ENCODE data around the gene ZNF326.

ZNF326 gene

GRCh38 chr1:89989099-89989498, 5.8 kb upstream of the ZNF326 start:
- Histone ChIP-seq H3K23ac (ENCODE audit: low read length in 2 of 2) (no peak overlapping the region), H3K79me1 (replicated peaks; ENCODE audit: low read length, poor library complexity, severe bottlenecking) (no peaks in the 10 kb centered on the region), H3K4ac (ENCODE audit: low read depth in 1 of 2, low read length in 2 of 2) (no peak overlapping the region), H2BK120ac (ENCODE audit: low read depth, low read length) (no peak overlapping the region), H2BK12ac (ENCODE audit: low read length in 2 of 2) (no peak overlapping the region), H3K9ac (ENCODE audit: low read length) (no peak overlapping the region), H3K14ac (ENCODE audit: low read length in 2 of 2) (no peak overlapping the region), H3K9me3 (ENCODE audit: control insufficient read depth, low read length) (no peaks in the 10 kb centered on the region), H3K4me1 (ENCODE audit: control insufficient read depth, insufficient read depth, low read depth, low read length) (peaks cover under 1% of the 10 kb centered on the region), H3K4me2 (ENCODE audit: low read length, poor library complexity, severe bottlenecking) (no peak overlapping the region), H3K18ac (ENCODE audit: low read depth in 1 of 2, low read length in 2 of 2) (no peak overlapping the region), H2BK5ac (ENCODE audit: low read depth, low read length, poor library complexity, severe bottlenecking) (no peak overlapping the region), H3K36me3 (ENCODE audit: control insufficient read depth in 1 of 2, insufficient read depth in 2 of 2, low read depth in 1 of 2, low read length in 2 of 2) (no peaks in the 10 kb centered on the region), H3K4me3 (ENCODE audit: insufficient read depth in 1 of 2, low read depth in 1 of 2, low read length in 2 of 2) (no peak overlapping the region), H3K27ac (ENCODE audit: low read length, poor library complexity, severe bottlenecking) (no peak overlapping the region), H2AK5ac (ENCODE audit: low read length, severe bottlenecking) (no peak overlapping the region), H3K27me3 (ENCODE audit: control insufficient read depth in 1 of 2, insufficient read depth in 1 of 2, low read length in 2 of 2) (no peaks in the 10 kb centered on the region), H4K91ac (ENCODE audit: low read length) (no peak overlapping the region), H2BK15ac (ENCODE audit: low read depth, poor library complexity, severe bottlenecking) (no peak overlapping the region), H4K8ac (ENCODE audit: low read length) (no peak overlapping the region), H2AFZ (ENCODE audit: low read depth, low read length) (no peak overlapping the region)
- 95% methylated on average over 23 of the region's 23 CpGs for WGBS
- DNase-seq, result no peak

GRCh38 chr1:89989799-89990198, 5.1 kb upstream of the ZNF326 start:
- Histone ChIP-seq H3K18ac (ENCODE audit: low read depth in 1 of 2, low read length in 2 of 2) (no peak overlapping the region), H3K4me2 (ENCODE audit: low read length, poor library complexity, severe bottlenecking) (no peak overlapping the region), H2BK12ac (ENCODE audit: low read length in 2 of 2) (no peak overlapping the region), H3K79me1 (replicated peaks; ENCODE audit: low read length, poor library complexity, severe bottlenecking) (no peaks in the 10 kb centered on the region), H3K9me3 (ENCODE audit: control insufficient read depth, low read length) (no peaks in the 10 kb centered on the region), H3K36me3 (ENCODE audit: control insufficient read depth in 1 of 2, insufficient read depth in 2 of 2, low read depth in 1 of 2, low read length in 2 of 2) (no peaks in the 10 kb centered on the region), H3K4me3 (ENCODE audit: insufficient read depth in 1 of 2, low read depth in 1 of 2, low read length in 2 of 2) (no peak overlapping the region), H3K23ac (ENCODE audit: low read length in 2 of 2) (no peak overlapping the region), H2BK5ac (ENCODE audit: low read depth, low read length, poor library complexity, severe bottlenecking) (no peak overlapping the region), H3K4me1 (ENCODE audit: control insufficient read depth, insufficient read depth, low read depth, low read length) (peaks cover 2% of the 10 kb centered on the region), H3K27me3 (ENCODE audit: control insufficient read depth in 1 of 2, insufficient read depth in 1 of 2, low read length in 2 of 2) (no peaks in the 10 kb centered on the region), H3K14ac (ENCODE audit: low read length in 2 of 2) (no peak overlapping the region), H2BK15ac (ENCODE audit: low read depth, poor library complexity, severe bottlenecking) (no peak overlapping the region), H2AK5ac (ENCODE audit: low read length, severe bottlenecking) (no peak overlapping the region), H4K91ac (ENCODE audit: low read length) (no peak overlapping the region), H2AFZ (ENCODE audit: low read depth, low read length) (no peak overlapping the region), H3K27ac (ENCODE audit: low read length, poor library complexity, severe bottlenecking) (no peak overlapping the region), H2BK120ac (ENCODE audit: low read depth, low read length) (no peak overlapping the region), H4K8ac (ENCODE audit: low read length) (no peak overlapping the region), H3K4ac (ENCODE audit: low read depth in 1 of 2, low read length in 2 of 2) (no peak overlapping the region), H3K9ac (ENCODE audit: low read length) (no peak overlapping the region)
- DNase-seq, result no peak
- 91% methylated on average over 3 of the region's 3 CpGs for WGBS

- Histone ChIP-seq H3K4me1 (ENCODE audit: control insufficient read depth, insufficient read depth, low read depth, low read length) (peaks cover 2% of the 10 kb centered on the region), H3K36me3 (ENCODE audit: control insufficient read depth in 1 of 2, insufficient read depth in 2 of 2, low read depth in 1 of 2, low read length in 2 of 2) (no peaks in the 10 kb centered on the region), H4K91ac (ENCODE audit: low read length) (no peak overlapping the region), H2AK5ac (ENCODE audit: low read length, severe bottlenecking) (no peak overlapping the region), H2BK12ac (ENCODE audit: low read length in 2 of 2) (no peak overlapping the region), H3K14ac (ENCODE audit: low read length in 2 of 2) (no peak overlapping the region), H3K4me2 (ENCODE audit: low read length, poor library complexity, severe bottlenecking) (no peak overlapping the region), H3K4me3 (ENCODE audit: insufficient read depth in 1 of 2, low read depth in 1 of 2, low read length in 2 of 2) (no peak overlapping the region), H2BK5ac (ENCODE audit: low read depth, low read length, poor library complexity, severe bottlenecking) (no peak overlapping the region), H2BK120ac (ENCODE audit: low read depth, low read length) (no peak overlapping the region), H3K27ac (ENCODE audit: low read length, poor library complexity, severe bottlenecking) (no peak overlapping the region), H3K23ac (ENCODE audit: low read length in 2 of 2) (no peak overlapping the region), H3K4ac (ENCODE audit: low read depth in 1 of 2, low read length in 2 of 2) (no peak overlapping the region), H2AFZ (ENCODE audit: low read depth, low read length) (no peak overlapping the region), H3K27me3 (ENCODE audit: control insufficient read depth in 1 of 2, insufficient read depth in 1 of 2, low read length in 2 of 2) (no peaks in the 10 kb centered on the region), H3K18ac (ENCODE audit: low read depth in 1 of 2, low read length in 2 of 2) (no peak overlapping the region), H4K8ac (ENCODE audit: low read length) (peak overlapping the region; percentile 47), H3K9me3 (ENCODE audit: control insufficient read depth, low read length) (no peaks in the 10 kb centered on the region), H3K9ac (ENCODE audit: low read length) (no peak overlapping the region), H3K79me1 (replicated peaks; ENCODE audit: low read length, poor library complexity, severe bottlenecking) (no peaks in the 10 kb centered on the region), H2BK15ac (ENCODE audit: low read depth, poor library complexity, severe bottlenecking) (no peak overlapping the region)
- 73% methylated on average over 8 of the region's 8 CpGs for WGBS
- DNase-seq, result no peak
Observed at GRCh38 chr1:89990976-89991831, 3.7 kb upstream of the ZNF326 start.

- H3K4ac ChIP-seq (ENCODE audit: low read depth in 1 of 2, low read length in 2 of 2), result no peak overlapping the region
Observed at GRCh38 chr1:89993541-89993940, 1.4 kb upstream of the ZNF326 start.

More at GRCh38 chr1:89993541-89993940, 1.4 kb upstream of the ZNF326 start:
- Histone ChIP-seq H3K36me3 (ENCODE audit: control insufficient read depth in 1 of 2, insufficient read depth in 2 of 2, low read depth in 1 of 2, low read length in 2 of 2) (no peaks in the 10 kb centered on the region), H3K27ac (ENCODE audit: low read length, poor library complexity, severe bottlenecking) (no peak overlapping the region), H4K91ac (ENCODE audit: low read length) (no peak overlapping the region), H3K9me3 (ENCODE audit: control insufficient read depth, low read length) (no peaks in the 10 kb centered on the region), H2AK5ac (ENCODE audit: low read length, severe bottlenecking) (no peak overlapping the region), H3K18ac (ENCODE audit: low read depth in 1 of 2, low read length in 2 of 2) (no peak overlapping the region), H3K14ac (ENCODE audit: low read length in 2 of 2) (no peak overlapping the region), H3K4me2 (ENCODE audit: low read length, poor library complexity, severe bottlenecking) (no peak overlapping the region), H3K9ac (ENCODE audit: low read length) (no peak overlapping the region), H2BK15ac (ENCODE audit: low read depth, poor library complexity, severe bottlenecking) (no peak overlapping the region), H2BK120ac (ENCODE audit: low read depth, low read length) (no peak overlapping the region), H4K8ac (ENCODE audit: low read length) (no peak overlapping the region), H3K27me3 (ENCODE audit: control insufficient read depth in 1 of 2, insufficient read depth in 1 of 2, low read length in 2 of 2) (no peaks in the 10 kb centered on the region), H2AFZ (ENCODE audit: low read depth, low read length) (no peak overlapping the region), H2BK12ac (ENCODE audit: low read length in 2 of 2) (no peak overlapping the region), H3K4me3 (ENCODE audit: insufficient read depth in 1 of 2, low read depth in 1 of 2, low read length in 2 of 2) (no peak overlapping the region), H3K23ac (ENCODE audit: low read length in 2 of 2) (no peak overlapping the region), H3K79me1 (replicated peaks; ENCODE audit: low read length, poor library complexity, severe bottlenecking) (no peaks in the 10 kb centered on the region), H3K4me1 (ENCODE audit: control insufficient read depth, insufficient read depth, low read depth, low read length) (peaks cover 7% of the 10 kb centered on the region), H2BK5ac (ENCODE audit: low read depth, low read length, poor library complexity, severe bottlenecking) (no peak overlapping the region)
- WGBS, result 98% methylated on average over 24 of the region's 24 CpGs
- no peak for DNase-seq
